UCSD-AML1 (cell line): ENCODE data around the gene SLC26A3.

ENCODE experiments used
- DNase-seq: peaks from one replicate; lab custom pipeline; 2025; ENCODE audit not compliant: unreplicated experiment; lab: John Stamatoyannopoulos, UW

The SLC26A3 gene

GRCh38 chr7:107816011-107816566 lies 13.1 kb upstream of the SLC26A3 start:
- no peak for DNase-seq

GRCh38 chr7:107815254-107815882 lies 12.3 kb upstream of the SLC26A3 start:
- DNase-seq: no peak

- no peak for DNase-seq
Measured at GRCh38 chr7:107813524-107813923, 10.5 kb upstream of the SLC26A3 start.

DNA sequence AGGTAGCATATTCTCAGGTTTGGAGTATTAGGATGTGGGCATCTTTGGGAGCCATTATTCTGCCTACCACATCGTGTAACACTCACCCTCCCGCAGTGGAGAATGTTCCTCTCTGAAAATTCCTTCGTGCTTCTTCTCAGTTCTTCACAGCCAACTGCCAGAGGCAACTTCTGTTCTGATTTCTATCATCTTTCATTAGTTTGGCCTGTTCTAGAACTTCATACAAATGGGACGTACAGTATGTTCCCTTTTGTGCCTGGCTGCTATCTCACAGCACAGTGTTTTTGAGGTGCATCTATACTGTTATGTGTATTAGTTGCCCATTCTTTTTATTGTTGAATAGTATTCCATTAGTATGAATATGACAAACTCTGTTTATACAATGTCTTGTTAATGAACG lies 8.9 kb upstream of the SLC26A3 start:
- no peak for DNase-seq

DNA sequence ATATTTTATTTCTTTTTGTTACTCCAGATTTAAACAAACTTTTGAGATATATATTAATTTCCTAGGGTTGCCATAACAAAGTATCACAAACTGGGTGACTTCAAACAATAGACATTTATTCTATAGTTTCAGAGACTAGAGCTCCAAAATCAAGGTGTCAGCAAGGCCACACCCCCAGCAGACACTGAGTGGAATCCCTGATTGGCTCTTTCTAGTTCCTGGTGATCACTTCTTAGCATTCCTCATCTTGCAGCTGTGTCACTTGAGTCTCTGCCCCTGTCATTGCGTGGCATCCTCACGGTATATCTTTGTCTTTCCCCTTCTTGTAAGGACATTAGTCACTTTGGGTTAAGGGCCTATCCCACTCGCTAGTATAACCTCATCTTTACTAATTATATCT lies 7.6 kb upstream of the SLC26A3 start:
- no peak for DNase-seq

DNA sequence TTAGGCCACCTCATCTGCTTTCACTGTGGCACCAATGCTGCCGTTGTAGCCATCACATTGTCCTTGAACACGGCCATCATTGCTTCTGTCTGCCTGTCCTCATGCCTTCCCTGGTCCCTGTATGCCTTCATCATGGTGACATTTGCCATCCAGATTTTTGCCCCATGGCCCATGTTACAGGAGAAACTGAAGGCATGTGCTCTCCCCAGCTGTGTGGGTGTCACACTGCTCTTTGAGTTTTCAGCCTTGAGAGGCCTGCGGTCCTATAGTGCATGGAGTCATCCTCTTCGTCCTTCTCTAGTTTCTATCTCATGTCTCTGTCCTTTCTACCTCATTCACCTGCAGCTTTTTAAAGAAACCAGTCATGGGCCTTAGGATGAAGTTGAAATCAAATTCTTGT lies 6.2 kb upstream of the SLC26A3 start:
- no peak for DNase-seq

GRCh38 chr7:107799647-107800264 lies 3.3 kb downstream of the SLC26A3 start:
- no peak for DNase-seq

DNA sequence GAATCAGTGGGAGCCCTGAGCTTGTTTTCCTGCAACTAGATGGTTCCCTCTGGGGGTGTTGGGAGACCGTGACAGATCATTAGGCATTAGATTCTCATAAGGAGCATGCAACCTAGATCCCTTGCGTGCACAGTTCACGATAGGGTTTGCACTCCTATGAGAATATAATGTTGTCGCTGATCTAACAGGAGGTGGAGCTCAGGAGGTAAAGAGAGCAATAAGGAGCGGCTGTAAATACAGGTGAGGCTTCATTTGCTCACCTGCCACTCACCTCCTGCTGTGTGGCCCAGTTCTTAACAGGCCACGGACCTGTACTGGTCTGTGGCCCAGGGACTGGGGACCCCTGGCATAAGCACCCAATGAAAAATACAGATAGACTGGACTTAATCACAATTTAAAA lies 10.7 kb downstream of the SLC26A3 start:
- no peak for DNase-seq

- no peak for DNase-seq
Measured at GRCh38 chr7:107789647-107790046, 13.4 kb downstream of the SLC26A3 start.

GRCh38 chr7:107788662-107789061 lies 14.4 kb downstream of the SLC26A3 start:
- DNase-seq: no peak

DNA sequence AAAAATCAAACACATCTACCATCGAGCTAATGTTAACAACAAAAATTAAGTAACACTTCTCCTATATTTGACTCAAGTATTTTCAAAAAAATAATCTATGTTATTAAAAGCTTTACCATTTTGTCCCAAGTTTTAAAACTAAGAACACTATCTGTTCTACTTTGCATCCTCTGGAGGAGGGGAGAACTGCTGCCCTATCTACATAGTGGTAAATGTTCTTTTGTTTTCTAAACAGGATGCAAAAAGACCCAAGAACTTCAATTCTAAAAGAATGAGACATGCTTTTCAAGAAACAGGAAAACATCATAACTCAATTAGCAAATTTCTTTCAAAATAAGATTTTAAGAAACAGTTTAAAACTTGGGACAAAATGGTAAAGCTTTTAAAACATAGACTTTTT lies 14.8 kb downstream of the SLC26A3 start:
- DNase-seq: no peak

DNA sequence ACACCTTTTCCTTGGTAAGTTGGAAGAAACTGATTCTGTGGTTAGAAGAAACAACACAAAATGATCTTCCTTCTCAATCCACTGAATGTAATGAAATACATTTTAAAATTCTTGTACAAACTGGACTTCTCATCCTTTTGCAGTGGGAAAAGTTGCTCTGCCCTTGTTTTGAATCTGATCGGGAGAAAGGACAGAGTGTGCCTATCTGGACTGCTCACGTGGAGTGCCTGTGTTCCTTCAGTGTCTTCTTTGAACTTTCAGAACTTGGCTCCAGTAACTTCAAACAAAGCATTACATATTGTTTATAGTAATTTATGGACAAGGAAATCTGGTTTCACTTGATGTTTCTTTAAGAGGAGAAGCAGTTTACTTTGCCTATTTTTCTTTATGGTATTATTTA lies 17.1 kb downstream of the SLC26A3 start:
- no peak for DNase-seq

DNA sequence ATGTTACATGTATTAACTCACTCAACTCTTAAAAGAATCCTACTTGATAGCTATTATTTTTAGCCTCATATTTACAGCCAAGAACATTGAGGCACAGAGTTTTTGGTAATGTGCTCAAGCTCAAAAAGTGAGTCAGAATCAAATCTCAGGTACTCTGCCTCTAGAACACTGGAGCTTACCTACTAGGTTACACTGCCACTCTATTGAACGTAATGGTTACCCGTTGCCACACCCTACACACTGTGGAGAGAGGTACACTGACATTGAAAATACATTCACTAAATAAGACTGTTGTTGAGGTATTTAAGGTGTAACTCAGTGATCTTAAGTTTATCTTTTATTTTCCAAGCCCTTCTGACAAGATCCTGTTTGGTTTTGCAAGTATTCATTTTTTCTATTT lies 17.9 kb downstream of the SLC26A3 start:
- no peak for DNase-seq

- no peak for DNase-seq
Measured at GRCh38 chr7:107783648-107784047, 19.4 kb downstream of the SLC26A3 start.

GRCh38 chr7:107782374-107782773 lies 20.6 kb downstream of the SLC26A3 start:
- DNase-seq: no peak

- no peak for DNase-seq
Measured at GRCh38 chr7:107779647-107780099, 23.4 kb downstream of the SLC26A3 start.

- no peak for DNase-seq
Measured at GRCh38 chr7:107778283-107778682, 24.7 kb downstream of the SLC26A3 start.

DNA sequence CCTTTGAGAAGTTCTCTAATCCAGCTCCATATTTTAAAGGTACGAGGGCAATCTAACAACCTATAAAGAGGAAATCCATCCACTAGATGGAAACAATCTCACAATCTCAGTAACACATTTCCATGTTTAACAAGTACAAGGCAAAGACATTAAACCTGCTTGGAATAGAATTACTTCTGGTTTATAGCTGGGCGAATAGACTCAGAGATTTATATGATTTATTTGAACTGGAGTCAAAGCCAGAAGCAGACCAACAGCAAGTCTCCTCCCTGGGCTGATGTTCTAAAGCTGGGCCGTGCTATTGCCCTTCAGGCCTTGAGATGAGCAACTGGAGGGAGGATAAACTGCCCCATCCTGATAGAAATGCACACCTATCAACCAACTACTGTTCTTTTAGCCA lies 25.3 kb downstream of the SLC26A3 start:
- no peak for DNase-seq

DNA sequence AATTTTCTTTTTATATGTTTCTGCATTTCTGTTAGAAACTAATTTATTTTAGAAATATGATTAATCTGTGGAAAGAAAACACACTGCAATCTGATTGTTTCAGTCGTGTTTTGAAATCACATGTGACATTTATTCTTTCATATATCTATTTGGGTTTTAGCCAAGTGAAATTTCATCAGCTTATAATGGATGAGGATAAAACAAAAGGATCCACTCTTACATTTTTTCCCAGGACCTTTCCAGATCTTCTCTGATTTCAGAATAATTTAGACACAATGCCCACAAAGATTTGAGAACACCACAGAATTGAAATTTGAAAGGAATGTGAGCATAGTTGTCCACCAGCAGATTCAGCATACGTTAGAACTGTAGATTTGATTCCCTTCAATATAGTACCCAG lies 30.0 kb downstream of the SLC26A3 start:
- DNase-seq: no peak

DNA sequence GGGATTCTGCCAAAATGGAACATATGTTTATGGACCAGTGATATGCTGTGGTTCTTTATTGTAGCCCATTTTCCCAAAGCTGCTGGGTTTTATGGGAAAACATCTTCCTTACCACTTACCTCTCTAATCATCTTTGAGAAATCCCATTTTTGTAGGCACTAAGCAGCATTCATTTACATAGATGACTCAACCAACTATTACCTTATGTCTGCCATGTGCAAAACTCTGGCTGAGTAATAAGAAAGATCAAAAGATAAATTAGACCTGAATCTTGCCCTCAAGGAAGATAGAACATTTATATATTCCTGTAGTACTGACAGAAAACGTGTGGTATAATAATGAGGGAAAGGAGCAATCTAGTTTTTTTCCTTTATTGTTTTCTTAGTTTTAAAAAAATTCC lies 34.8 kb downstream of the SLC26A3 start:
- DNase-seq: no peak

GRCh38 chr7:107767391-107767790 lies 35.6 kb downstream of the SLC26A3 start:
- DNase-seq: no peak

GRCh38 chr7:107758667-107759066 lies 44.4 kb downstream of the SLC26A3 start:
- no peak for DNase-seq

- no peak for DNase-seq
Measured at GRCh38 chr7:107754642-107755041, 48.4 kb downstream of the SLC26A3 start.
